Measurements from ENCODE around the gene EFCAB7. TPM values are rescaled to one million over a fixed set of nuclear protein-coding genes. Genes with fewer than 3 reads are reported as not detected.

The EFCAB7 gene, protein sequence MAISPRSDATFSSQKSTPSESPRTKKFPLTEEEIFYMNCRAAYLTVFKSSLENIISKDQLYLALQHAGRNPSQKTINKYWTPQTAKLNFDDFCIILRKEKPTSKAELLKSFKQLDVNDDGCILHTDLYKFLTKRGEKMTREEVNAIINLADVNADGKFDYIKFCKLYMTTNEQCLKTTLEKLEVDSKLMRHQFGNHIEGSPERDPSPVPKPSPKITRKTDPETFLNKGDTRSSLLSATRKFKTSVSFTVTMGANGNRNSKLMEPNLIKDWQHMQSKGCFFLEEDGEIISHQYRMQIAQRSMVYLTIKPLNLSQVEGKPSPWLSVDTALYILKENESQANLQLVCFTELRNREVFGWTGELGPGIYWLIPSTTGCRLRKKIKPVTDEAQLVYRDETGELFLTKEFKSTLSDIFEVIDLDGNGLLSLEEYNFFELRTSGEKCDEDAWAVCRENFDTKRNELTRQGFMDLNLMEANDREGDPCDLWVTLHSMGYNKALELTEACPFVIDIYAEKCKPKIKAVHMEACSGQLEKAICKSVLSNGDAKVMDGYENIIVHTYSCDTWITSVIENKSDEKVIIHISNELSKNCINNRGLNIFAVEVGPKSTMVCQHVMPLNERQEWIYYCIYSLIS
- polyA plus RNA-seq (ENCODE audit: low read depth in 6 of 6), result 1 to 10 TPM; 3.4 to 7.2 (median 5.0) TPM

DNA sequence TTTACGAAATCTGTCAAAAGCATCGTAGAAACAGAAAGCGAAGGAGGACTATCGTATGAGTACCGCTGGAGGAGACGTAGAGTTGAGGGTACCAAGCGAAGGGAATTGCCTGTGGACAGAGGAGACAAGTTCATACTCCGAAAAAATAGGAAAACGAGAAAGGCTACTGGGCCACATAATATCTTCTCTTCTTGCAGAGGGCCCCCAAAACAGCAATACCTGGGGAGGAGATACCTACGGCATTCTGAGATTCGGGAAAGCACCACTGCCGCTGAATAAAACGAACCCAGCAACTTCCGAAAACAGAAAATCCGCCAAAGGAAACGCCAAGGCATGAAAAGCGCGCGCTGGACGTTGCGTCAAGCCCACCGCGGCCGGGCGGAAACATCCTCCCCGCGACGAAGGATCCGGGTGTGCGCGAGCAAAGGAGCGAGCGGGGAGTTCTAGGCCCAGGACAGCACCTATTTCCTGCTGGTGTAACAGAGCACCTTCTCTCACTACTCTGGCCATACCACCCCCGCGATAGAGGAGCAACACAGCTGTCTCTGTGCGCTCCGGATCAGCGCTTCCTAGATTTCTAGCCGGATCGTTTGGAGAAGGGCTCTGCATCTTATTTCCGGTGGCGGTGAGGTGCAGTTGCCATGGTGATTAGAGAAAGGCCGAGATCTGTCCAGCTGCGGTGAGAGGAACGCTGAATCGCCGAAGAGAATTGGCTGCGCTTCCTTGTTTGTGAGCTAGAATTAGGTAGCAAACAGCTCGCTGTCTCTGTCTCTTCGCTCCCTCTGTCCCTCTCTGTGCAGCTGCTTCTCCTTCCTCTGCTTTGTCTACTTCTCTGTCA, at the start of gene EFCAB7, which contains the start of gene ITGB3BP:
Gene EFCAB7 (plus strand): TSS at position 635 of the 838 bp plus-strand sequence. CDS start 2,048 bp downstream, outside the sequence.
Gene ITGB3BP (minus strand): TSS at position 335 of the 838 bp plus-strand sequence. CDS start 92 bp downstream, at position 243.
- Mint-ChIP-seq H3K4me1 (peaks cover 3 to 25% (median 22%) of the 10 kb centered on the region in 3 donors), H3K9me3 (no peaks in the 10 kb centered on the region), H3K36me3 (no peaks in the 10 kb centered on the region), H3K27ac (peak within 1 kb of the TSS; percentile 94 to 99 (median 98)), H3K4me3 (peak within 1 kb of the TSS; percentile 89 to 99 (median 96)), H3K27me3 (no peaks in the 10 kb centered on the region)
- peak; percentile 79 to 82 for ATAC-seq (ENCODE audit: low read depth in 2 of 2)
- peak; percentile 83 for DNase-seq

DNA sequence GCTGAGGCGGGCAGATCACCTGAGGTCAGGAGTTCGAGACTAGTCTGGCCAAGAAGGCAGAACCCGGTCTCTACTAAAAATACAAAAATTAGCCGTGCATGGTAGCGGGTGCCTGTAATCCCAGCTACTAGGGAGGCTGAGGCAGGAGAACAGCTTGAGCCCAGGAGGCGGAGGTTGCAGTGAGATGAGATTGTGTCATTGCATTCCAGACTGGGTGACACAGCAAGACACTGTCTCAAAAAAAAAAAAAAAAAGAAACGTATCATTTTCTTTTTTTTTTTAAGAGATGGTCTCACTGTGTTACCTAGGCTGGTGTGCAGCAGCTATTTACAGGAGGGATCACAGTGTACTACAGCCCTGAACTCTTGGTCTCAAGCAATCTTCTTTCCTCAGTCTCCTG, 47.6 kb upstream of the EFCAB7 start:
- H3K27me3 Mint-ChIP-seq, result no peaks in the 10 kb centered on the region
- H3K9me3 Mint-ChIP-seq, result peaks cover 0 to 6% (median 2%) of the 10 kb centered on the region in 7 donors
- DNase-seq (no peak), ATAC-seq (ENCODE audit: low read depth in 2 of 2) (no peak)
- H3K4me3 Mint-ChIP-seq, result no peak overlapping the region
- H3K36me3 Mint-ChIP-seq, result peaks cover 4 to 22% of the 10 kb centered on the region in 2 donors
- no peak overlapping the region for H3K27ac Mint-ChIP-seq
- no peaks in the 10 kb centered on the region for H3K4me1 Mint-ChIP-seq

DNA sequence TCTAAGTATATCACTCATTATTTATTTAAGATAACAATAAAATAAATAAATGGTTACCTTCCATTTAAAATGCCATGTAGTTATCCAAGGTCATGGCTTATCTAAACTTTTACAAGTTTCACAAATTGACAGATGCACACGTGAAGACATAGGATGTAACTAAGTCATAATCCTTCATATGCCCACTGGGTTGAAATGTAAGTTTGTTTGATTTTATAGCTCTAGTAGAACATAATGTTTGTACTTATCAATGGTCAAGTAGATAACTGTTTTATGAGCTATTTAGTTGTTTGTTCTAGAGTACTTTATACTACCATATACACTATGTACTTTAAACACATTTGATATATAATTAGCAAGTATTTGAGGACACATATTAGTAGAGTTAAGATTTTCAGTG, 43.3 kb upstream of the EFCAB7 start:
- no peak for ATAC-seq (ENCODE audit: low read depth in 2 of 2)
- no peaks in the 10 kb centered on the region for H3K27me3 Mint-ChIP-seq
- H3K9me3 Mint-ChIP-seq, result no peaks in the 10 kb centered on the region
- H3K4me3 Mint-ChIP-seq, result no peak overlapping the region
- H3K4me1 Mint-ChIP-seq, result no peaks in the 10 kb centered on the region
- H3K27ac Mint-ChIP-seq, result no peak overlapping the region
- no peak for DNase-seq
- H3K36me3 Mint-ChIP-seq, result peaks cover under 1 to 16% of the 10 kb centered on the region in 2 donors

DNA sequence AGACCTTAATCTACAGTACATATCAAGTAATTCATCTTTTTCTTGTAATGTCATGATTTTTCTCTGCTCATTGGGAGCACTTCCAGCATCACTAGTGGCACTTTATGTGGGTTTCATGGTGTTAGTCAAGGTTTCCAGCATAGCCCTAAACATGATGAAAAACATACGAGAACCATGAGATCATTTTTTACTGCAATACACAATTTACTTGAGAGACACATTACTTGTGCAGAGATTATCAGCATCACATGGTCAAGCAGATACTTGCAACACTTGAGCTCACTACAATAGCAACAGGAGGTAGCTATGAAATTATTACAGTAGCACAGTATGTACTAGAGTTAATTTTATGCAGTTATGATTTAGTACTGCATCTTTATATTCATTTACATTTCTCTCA, 36.7 kb upstream of the EFCAB7 start:
- Mint-ChIP-seq H3K27me3 (no peaks in the 10 kb centered on the region), H3K9me3 (no peaks in the 10 kb centered on the region), H3K36me3 (peaks cover 0 to 7% of the 10 kb centered on the region in 2 donors), H3K27ac (peak overlapping the region in 1 of 6 donors; percentile 63), H3K4me1 (peaks cover 0 to 11% (median 0%) of the 10 kb centered on the region in 3 donors), H3K4me3 (no peak overlapping the region)
- ATAC-seq (ENCODE audit: low read depth in 2 of 2) (no peak), DNase-seq (no peak)

DNA sequence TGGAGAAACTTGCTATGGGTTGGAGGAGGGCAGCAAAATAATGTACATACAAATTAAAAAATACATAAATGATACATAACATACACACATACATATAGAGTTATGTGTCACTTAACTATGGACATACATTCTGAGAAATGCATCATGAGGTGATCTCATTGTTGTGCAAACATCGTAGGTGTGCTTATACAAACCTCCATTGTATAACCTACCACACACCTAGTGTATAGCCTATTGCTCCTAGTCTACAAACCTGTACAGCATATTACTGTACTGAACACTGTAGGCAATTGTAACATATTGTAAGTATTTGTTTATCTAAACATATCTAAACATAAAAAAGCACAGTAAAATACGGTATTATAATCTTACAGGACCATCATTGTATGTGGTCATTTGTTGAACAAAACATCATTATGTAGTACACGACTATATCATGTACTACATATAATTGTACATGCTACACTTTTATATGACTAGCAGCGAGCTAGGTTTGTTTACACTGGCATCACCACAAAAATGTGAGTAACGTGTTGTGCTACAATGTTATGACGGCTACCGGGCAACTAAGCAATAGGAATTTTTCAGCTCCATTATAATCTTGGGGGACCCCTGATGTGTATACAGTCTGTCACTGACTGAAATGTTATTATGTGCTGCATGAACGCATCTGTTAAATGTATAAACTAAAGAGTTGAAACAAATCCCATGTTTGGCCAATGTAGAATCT, 35.8 kb upstream of the EFCAB7 start:
- no peak overlapping the region for H3K27ac Mint-ChIP-seq
- H3K9me3 Mint-ChIP-seq, result no peaks in the 10 kb centered on the region
- ATAC-seq (ENCODE audit: low read depth in 2 of 2) (no peak), DNase-seq (no peak)
- peaks cover 0 to 18% (median 0%) of the 10 kb centered on the region in 3 donors for H3K4me1 Mint-ChIP-seq
- H3K36me3 Mint-ChIP-seq, result peaks cover 2 to 7% of the 10 kb centered on the region in 2 donors
- no peak overlapping the region for H3K4me3 Mint-ChIP-seq
- H3K27me3 Mint-ChIP-seq, result no peaks in the 10 kb centered on the region

DNA sequence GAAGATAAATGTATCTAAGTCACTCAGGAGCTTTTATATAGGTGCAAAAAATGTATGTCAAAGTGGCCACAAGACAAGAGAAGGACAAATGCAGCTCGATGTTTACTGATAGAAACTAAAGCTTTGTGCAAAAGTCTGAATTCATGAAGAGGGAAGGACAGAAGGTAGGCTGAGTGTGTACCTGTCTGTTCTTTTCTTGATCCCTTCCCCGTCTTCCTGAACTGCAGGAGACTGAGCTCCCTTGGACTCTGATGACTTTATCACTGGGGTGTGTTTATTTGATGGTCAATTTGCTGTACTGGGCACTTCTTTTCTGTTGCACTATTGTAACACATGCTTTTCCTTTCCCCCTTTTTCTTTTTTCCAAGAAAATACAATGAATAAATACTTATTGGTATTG, 25.7 kb upstream of the EFCAB7 start:
- H3K9me3 Mint-ChIP-seq, result peaks cover 0 to 3% (median 0%) of the 10 kb centered on the region in 7 donors
- ATAC-seq (ENCODE audit: low read depth in 2 of 2), result no peak
- H3K27me3 Mint-ChIP-seq, result no peaks in the 10 kb centered on the region
- H3K36me3 Mint-ChIP-seq, result peaks cover 5 to 9% of the 10 kb centered on the region in 2 donors
- H3K27ac Mint-ChIP-seq, result no peak overlapping the region
- no peak overlapping the region for H3K4me3 Mint-ChIP-seq
- no peak for DNase-seq
- peaks cover 0 to 15% (median 2%) of the 10 kb centered on the region in 3 donors for H3K4me1 Mint-ChIP-seq

DNA sequence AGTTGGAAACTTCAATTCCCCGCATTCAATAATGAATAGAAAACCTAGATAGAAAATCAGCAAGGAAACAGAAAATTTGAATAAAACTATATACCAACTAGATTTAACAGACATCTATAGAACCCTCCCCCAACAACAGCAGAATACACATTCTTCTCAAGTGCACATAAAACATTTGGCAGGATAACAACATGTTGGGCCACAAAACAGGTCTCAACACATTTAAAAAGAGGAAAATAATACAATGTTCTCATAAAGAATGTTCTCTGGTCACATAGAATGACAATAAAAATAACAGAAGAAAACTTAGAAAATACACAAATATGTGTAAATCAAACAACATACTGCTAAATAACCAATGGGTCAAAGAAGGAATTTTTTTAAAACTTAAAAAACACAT, 25.2 kb upstream of the EFCAB7 start:
- no peaks in the 10 kb centered on the region for H3K27me3 Mint-ChIP-seq
- no peak for DNase-seq
- H3K36me3 Mint-ChIP-seq, result peaks cover 5 to 7% of the 10 kb centered on the region in 2 donors
- peaks cover 0 to 13% (median 2%) of the 10 kb centered on the region in 3 donors for H3K4me1 Mint-ChIP-seq
- H3K9me3 Mint-ChIP-seq, result peaks cover 0 to 3% (median 0%) of the 10 kb centered on the region in 7 donors
- H3K27ac Mint-ChIP-seq, result peak overlapping the region in 1 of 6 donors; percentile 27
- no peak overlapping the region for H3K4me3 Mint-ChIP-seq
- ATAC-seq (ENCODE audit: low read depth in 2 of 2), result no peak

DNA sequence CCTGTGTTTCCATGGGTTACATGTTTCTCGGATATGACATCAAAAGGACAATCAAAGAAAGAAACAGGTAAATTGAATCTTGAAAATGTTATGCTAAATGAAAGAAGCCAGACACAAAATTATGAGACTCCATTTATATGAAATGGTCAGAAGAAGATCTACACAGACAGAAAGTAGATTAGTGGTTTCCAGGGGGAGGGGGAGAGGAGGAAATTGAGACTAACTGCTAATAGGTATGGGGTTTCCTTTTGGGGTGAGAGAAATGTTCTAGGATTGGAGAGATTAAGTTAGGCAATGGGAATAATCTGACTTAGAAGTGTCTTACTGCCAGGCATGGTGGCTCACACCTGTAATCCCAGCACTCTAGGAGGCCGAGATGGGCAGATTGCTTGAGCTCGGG, 22.1 kb upstream of the EFCAB7 start:
- H3K4me1 Mint-ChIP-seq, result peaks cover 0 to 13% (median 2%) of the 10 kb centered on the region in 3 donors
- H3K27me3 Mint-ChIP-seq, result no peaks in the 10 kb centered on the region
- H3K4me3 Mint-ChIP-seq, result no peak overlapping the region
- no peak for DNase-seq
- H3K27ac Mint-ChIP-seq, result no peak overlapping the region
- H3K9me3 Mint-ChIP-seq, result peaks cover 0 to 4% (median 0%) of the 10 kb centered on the region in 7 donors
- no peak for ATAC-seq (ENCODE audit: low read depth in 2 of 2)
- H3K36me3 Mint-ChIP-seq, result peaks cover 5 to 7% of the 10 kb centered on the region in 2 donors

DNA sequence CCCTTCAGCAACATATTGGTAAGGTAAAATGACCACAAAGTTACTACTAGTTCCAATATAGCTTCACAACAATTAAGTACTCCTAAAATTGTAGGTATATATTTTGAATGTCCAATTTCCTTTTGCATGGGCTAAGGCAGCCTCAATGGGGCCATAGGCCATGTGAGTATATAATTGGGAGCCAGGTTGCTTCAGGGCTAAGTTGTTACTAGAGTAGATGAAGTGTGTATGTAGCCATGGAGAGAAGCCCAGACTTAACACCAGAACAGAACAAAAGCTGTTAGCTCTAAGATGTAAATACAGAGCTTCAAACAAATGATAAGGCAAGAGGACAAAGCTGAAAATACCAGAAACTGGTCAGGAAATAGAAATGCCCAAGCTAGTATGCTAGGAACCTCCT, 16.5 kb upstream of the EFCAB7 start:
- DNase-seq (no peak), ATAC-seq (ENCODE audit: low read depth in 2 of 2) (no peak)
- H3K36me3 Mint-ChIP-seq, result peaks cover 0 to 13% of the 10 kb centered on the region in 2 donors
- peaks cover 0 to 4% (median 0%) of the 10 kb centered on the region in 7 donors for H3K9me3 Mint-ChIP-seq
- no peak overlapping the region for H3K4me3 Mint-ChIP-seq
- H3K27me3 Mint-ChIP-seq, result no peaks in the 10 kb centered on the region
- no peak overlapping the region for H3K27ac Mint-ChIP-seq
- H3K4me1 Mint-ChIP-seq, result peaks cover 0 to 5% (median 0%) of the 10 kb centered on the region in 3 donors

DNA sequence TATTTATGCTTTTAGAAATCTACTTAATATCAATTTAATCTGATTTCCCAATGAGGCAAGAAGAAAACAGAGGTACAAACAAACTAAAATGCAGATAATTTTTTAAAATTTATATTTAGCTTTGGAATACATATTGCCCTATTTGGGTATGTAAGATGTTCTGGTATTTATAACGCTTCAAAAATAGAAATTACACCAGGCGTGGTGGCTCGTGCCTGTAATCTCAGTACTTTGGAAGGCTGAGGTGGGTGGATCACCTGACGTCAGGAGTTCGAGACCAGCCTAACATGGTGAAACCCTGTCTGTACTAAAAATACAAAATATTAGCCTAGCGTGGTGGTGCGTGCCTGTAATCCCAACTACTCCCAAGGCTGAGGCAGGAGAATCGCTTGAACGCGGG, 13.6 kb upstream of the EFCAB7 start:
- H3K27me3 Mint-ChIP-seq, result no peaks in the 10 kb centered on the region
- H3K27ac Mint-ChIP-seq, result no peak overlapping the region
- no peak for ATAC-seq (ENCODE audit: low read depth in 2 of 2)
- H3K4me1 Mint-ChIP-seq, result peaks cover 0 to 5% (median 0%) of the 10 kb centered on the region in 3 donors
- H3K36me3 Mint-ChIP-seq, result peaks cover 0 to 8% of the 10 kb centered on the region in 2 donors
- H3K9me3 Mint-ChIP-seq, result peaks cover 0 to 4% (median 0%) of the 10 kb centered on the region in 7 donors
- no peak overlapping the region for H3K4me3 Mint-ChIP-seq
- DNase-seq, result no peak

DNA sequence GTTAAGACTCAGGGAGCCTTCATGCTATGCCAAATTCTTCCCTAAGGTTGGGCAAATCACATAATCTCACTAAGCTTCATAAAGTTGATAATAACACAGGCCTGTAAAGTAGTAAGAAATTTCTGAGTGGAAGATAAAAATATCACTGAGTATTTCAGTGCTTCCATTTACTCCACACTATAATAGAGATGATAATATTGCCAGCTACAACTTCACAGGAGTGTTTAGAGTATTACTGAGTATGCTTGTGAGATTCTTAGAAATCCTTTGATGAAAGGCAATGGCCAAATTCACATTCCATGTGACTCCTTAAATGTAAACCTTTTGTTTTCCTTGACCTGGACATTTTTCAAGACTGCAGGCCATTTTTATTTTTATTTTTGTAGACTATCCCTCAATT, 10.7 kb upstream of the EFCAB7 start:
- no peak for DNase-seq
- Mint-ChIP-seq H3K27me3 (no peaks in the 10 kb centered on the region), H3K4me3 (no peak overlapping the region), H3K9me3 (no peaks in the 10 kb centered on the region), H3K27ac (peak overlapping the region in 1 of 6 donors; percentile 9), H3K4me1 (peaks cover 6 to 14% (median 10%) of the 10 kb centered on the region in 3 donors), H3K36me3 (no peaks in the 10 kb centered on the region)
- ATAC-seq (ENCODE audit: low read depth in 2 of 2), result no peak

DNA sequence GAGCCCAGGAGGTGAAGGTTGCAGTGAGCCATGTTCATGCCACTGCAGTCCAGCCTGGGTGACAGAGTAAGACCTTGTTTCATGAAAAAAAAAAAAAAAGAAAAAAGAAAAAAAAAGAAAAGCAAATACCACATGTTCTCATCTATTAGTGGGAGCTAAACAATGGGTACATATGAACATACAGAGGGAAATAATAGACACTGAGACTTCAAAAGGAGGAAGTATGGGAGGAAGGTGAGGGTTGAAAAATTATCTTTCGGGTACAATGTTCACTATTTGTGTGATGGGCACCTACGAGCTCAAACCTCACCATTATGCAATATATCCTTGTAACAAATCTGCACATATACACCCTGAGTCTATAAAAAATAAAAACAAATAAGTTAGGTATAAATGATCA, 6.7 kb upstream of the EFCAB7 start:
- Mint-ChIP-seq H3K36me3 (no peaks in the 10 kb centered on the region), H3K27ac (peak overlapping the region in 3 of 6 donors; percentile 23 to 94 (median 78)), H3K4me1 (peaks cover 6 to 23% (median 10%) of the 10 kb centered on the region in 3 donors), H3K4me3 (peak overlapping the region in 3 of 8 donors; percentile 30 to 32 (median 32)), H3K9me3 (no peaks in the 10 kb centered on the region), H3K27me3 (no peaks in the 10 kb centered on the region)
- DNase-seq (no peak), ATAC-seq (ENCODE audit: low read depth in 2 of 2) (peak in 1 of 2 donors; percentile 51)

All from naive B cell (primary cell).